GM12878 (cell line): ENCODE measurements around the gene NAALADL2. TPM values are rescaled to one million over a fixed set of nuclear protein-coding genes. Genes with fewer than 3 reads are reported as not detected.

ENCODE experiments used
- BCL11A ChIP-seq: IDR thresholded peaks from 2 replicates; pipeline ENCODE4 v1.6.1; 2011; ENCODE audit warnings: low read depth, low read length
- EP300 ChIP-seq, 2 experiments: fragments of 150-350 bp in 1 of 2; IDR thresholded peaks; 2 replicates each; pipeline ENCODE4 v1.6.1; 2011 to 2012; ENCODE audit warnings: low read depth in 2 of 2, low read length in 2 of 2, borderline replicate concordance in 1 of 2, improper control_type of control experiment in 1 of 2, inconsistent platforms in 1 of 2; ENCODE audit not compliant: control insufficient read depth in 1 of 2
- ETV6 ChIP-seq, 2 experiments: fragments of 450-650 bp in 1 of 2; IDR thresholded peaks in 1 of 2; conservative IDR thresholded peaks in 1 of 2; 2 replicates each; pipeline ENCODE4 v1.6.1; 2014; ENCODE audit warnings: antibody characterized with exemption in 1 of 2, borderline replicate concordance in 1 of 2, low read depth in 1 of 2, mild to moderate bottlenecking in 1 of 2, moderate library complexity in 1 of 2
- IKZF1 ChIP-seq: fragments of 450-650 bp; conservative IDR thresholded peaks from 2 replicates; pipeline ENCODE4 v1.6.1; 2017; ENCODE audit warnings: antibody characterized with exemption, mild to moderate bottlenecking
- MAX ChIP-seq: IDR thresholded peaks from 2 replicates; pipeline ENCODE4 v1.6.1; 2012; ENCODE audit warnings: low read depth, low read length, improper control_type of control experiment
- NFIC ChIP-seq: IDR thresholded peaks from 2 replicates; pipeline ENCODE4 v1.6.1; 2012; ENCODE audit warnings: low read depth, mild to moderate bottlenecking, inconsistent platforms, low read length, moderate library complexity
- RFX5 ChIP-seq: IDR thresholded peaks from 2 replicates; pipeline ENCODE4 v1.6.1; 2011; ENCODE audit warnings: low read depth, low read length, improper control_type of control experiment
- TCF7 ChIP-seq: IDR thresholded peaks from 2 replicates; pipeline ENCODE4 v1.6.1; 2014; ENCODE audit warnings: antibody characterized with exemption, borderline replicate concordance
- USF2 ChIP-seq: IDR thresholded peaks from 2 replicates; pipeline ENCODE4 v1.6.1; 2011; ENCODE audit warnings: low read depth, low read length, improper control_type of control experiment, borderline replicate concordance
- ZBED1 ChIP-seq: IDR thresholded peaks from 2 replicates; pipeline ENCODE4 v1.6.1; 2016; ENCODE audit warnings: borderline replicate concordance
- ZBTB40 ChIP-seq: fragments of 450-650 bp; IDR thresholded peaks from 2 replicates; pipeline ENCODE4 v1.6.1; 2016; ENCODE audit warnings: mild to moderate bottlenecking, moderate library complexity, borderline replicate concordance
- ZNF217 ChIP-seq: fragments of 450-650 bp; IDR thresholded peaks from 2 replicates; pipeline ENCODE4 v1.6.1; 2017; ENCODE audit warnings: antibody characterized with exemption, mild to moderate bottlenecking
- polyA plus RNA-seq, 11 experiments: library from polyadenylated mRNA; depleted of rRNA in 4 of 11; unstranded in 6 of 11; stranded (reverse) in 5 of 11; fragments of >200 nt; fragmentation: Nextera tagmentation in 4 of 11; fragmentation: Illumina TruSeq in 1 of 11; extraction: Ambion mirVana in 4 of 11; extraction: Trizol in 1 of 11; gene quantifications; 1 replicate in 1 of 11; 2 replicates in 10 of 11; pipeline versions ENCODE4 v1.2.1 to v1.2.3, GENCODE V29; 2011 to 2016; ENCODE audit warnings: inconsistent platforms in 2 of 11, missing spikeins in 2 of 11, low read depth in 1 of 11
- total RNA-seq, 4 experiments: library from RNA; depleted of rRNA in 3 of 4; stranded (reverse); fragments of >200 nt in 3 of 4; fragmentation: Illumina TruSeq in 1 of 4; extraction: Trizol in 1 of 4; gene quantifications; 2 replicates each; pipeline versions ENCODE4 v1.2.1 to v1.2.3, GENCODE V29; 2013 to 2021

The NAALADL2 gene
- total and polyA plus RNA-seq, 10 of the 15 experiments (the other 5 are each of a cell fraction or from before 2014, with no cell fraction given) = 0.06 to 10.8 (median 0.46) TPM

GRCh38 chr3:175486255-175486654 is 627.1 kb downstream of the NAALADL2 start (continued):
- TF ChIP-seq USF2 = no peak
- TF ChIP-seq TCF7 = 0 out of 2 replicates have a peak, but pooled peaks have one; percentile 42
- peak; percentile 81 for TF ChIP-seq NFIC
- no peak for TF ChIP-seq BCL11A
- TF ChIP-seq MAX = no peak
- peak in 1 of 2 experiments; percentile 24; a peak in 1 of 4 replicates for TF ChIP-seq ETV6 (conservative IDR thresholded peaks at IDR 0.05 in 1 of 2, IDR thresholded peaks at IDR 0.05 in 1 of 2; ENCODE audit: borderline replicate concordance in 1 of 2, low read depth in 1 of 2)
- TF ChIP-seq ZBTB40 = no peak
- no peak for TF ChIP-seq RFX5
- TF ChIP-seq IKZF1 = peak; percentile 72
- TF ChIP-seq EP300 (IDR thresholded peaks at IDR 0.05; ENCODE audit: borderline replicate concordance in 1 of 2, control insufficient read depth in 1 of 2, low read depth in 2 of 2, low read length in 2 of 2) = peak; percentile 26 to 41; a peak in 1 of 4 replicates
- TF ChIP-seq ZBED1 = peak; percentile 43; the same call in 1 of the 2 replicates
- TF ChIP-seq ZNF217 = peak; percentile 72; the same call in 1 of the 2 replicates
- TF ChIP-seq, all 136 proteins: peak for 26
